Forelimb muscle (tissue), 1 donor: ENCODE results near the gene PPIL1. TPM values are rescaled to one million over a fixed set of nuclear protein-coding genes. Genes with fewer than 3 reads are reported as not detected.

Experiments used
- DNase-seq: peaks from one replicate; pipeline ENCODE4 v3.0.0-alpha.2; 2013; ENCODE audit warnings: low read depth
- polyA plus RNA-seq: library from polyadenylated mRNA; unstranded; fragments of 120-200 nt; gene quantifications from one replicate; pipeline ENCODE4 v1.2.1, GENCODE V29; 2013; ENCODE audit not compliant: insufficient read length

Gene PPIL1
- polyA plus RNA-seq, 1 donor, result 35.0 TPM

- DNase-seq, result no peak
Measured at GRCh38 chr6:36836111-36837021, 38.2 kb downstream of the PPIL1 start.

GRCh38 chr6:36834576-36835341 lies 39.8 kb downstream of the PPIL1 start:
- no peak for DNase-seq

- no peak for DNase-seq
Measured at GRCh38 chr6:36833182-36833789, 41.3 kb downstream of the PPIL1 start.

- DNase-seq, result no peak
Measured at GRCh38 chr6:36832313-36832712, 42.3 kb downstream of the PPIL1 start.

- no peak for DNase-seq
Measured at GRCh38 chr6:36830577-36830976, 44.0 kb downstream of the PPIL1 start.

- no peak for DNase-seq
Measured at GRCh38 chr6:36829919-36830544, 44.6 kb downstream of the PPIL1 start.

GRCh38 chr6:36827261-36828079 lies 47.1 kb downstream of the PPIL1 start:
- DNase-seq, result no peak

- no peak for DNase-seq
Measured at GRCh38 chr6:36826520-36827227, 47.9 kb downstream of the PPIL1 start.

GRCh38 chr6:36825994-36826393 lies 48.6 kb downstream of the PPIL1 start:
- no peak for DNase-seq

GRCh38 chr6:36825452-36825851 lies 49.2 kb downstream of the PPIL1 start:
- no peak for DNase-seq

- no peak for DNase-seq
Measured at GRCh38 chr6:36824253-36824652, 50.4 kb downstream of the PPIL1 start.

- DNase-seq, result no peak
Measured at GRCh38 chr6:36823421-36824096, 51.0 kb downstream of the PPIL1 start.

- DNase-seq, result no peak
Measured at GRCh38 chr6:36822506-36823269, 51.9 kb downstream of the PPIL1 start.

- DNase-seq, result no peak
Measured at GRCh38 chr6:36821581-36822335, 52.8 kb downstream of the PPIL1 start.

GRCh38 chr6:36820700-36821580 lies 53.7 kb downstream of the PPIL1 start:
- DNase-seq, result no peak

GRCh38 chr6:36818756-36819155 lies 55.8 kb downstream of the PPIL1 start:
- no peak for DNase-seq

GRCh38 chr6:36817847-36818246 lies 56.8 kb downstream of the PPIL1 start:
- DNase-seq, result no peak
